Measurements from ENCODE around the gene RYK.

Gene RYK

DNA sequence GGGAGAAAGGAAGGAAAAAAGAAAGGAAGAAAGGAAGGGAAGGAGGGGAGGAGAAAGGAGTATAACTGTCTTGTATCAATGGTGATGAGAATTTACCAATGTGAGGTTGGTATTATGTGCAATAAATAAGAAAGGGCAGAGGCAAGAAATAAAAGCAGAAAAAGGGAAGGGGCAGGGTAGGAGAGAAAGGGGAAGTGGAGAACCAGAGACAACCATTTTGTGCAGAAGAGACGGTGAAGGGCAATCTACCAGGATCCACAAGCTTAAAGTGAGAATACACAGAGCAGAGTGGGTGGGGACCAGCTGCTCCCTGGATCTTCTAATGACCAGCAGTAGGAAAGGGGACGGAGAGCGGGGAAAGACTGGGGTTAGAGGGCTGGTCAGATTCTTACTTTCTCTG is 114.1 kb downstream of the RYK start:
- no peak overlapping the region for H3K27ac ChIP-seq (ENCODE audit: extremely low read depth, low read depth, low read length)
- POLR2A ChIA-PET: no interaction called here
- TF ChIP-seq PRDM1 (tag by site-specific recombination; IDR thresholded peaks at IDR 0.05) (peak; percentile 85), ZNF785 (tag by site-specific recombination; IDR thresholded peaks at IDR 0.05) (no peak)
- no peaks in the 10 kb centered on the region for H3K9me3 ChIP-seq (ENCODE audit: control insufficient read depth, insufficient read depth, low read depth, low read length)
- H3K4me3 ChIP-seq (ENCODE audit: low read depth, low read length): no peak overlapping the region
- CTCF ChIA-PET: no interaction called here
- H3K36me3 ChIP-seq (ENCODE audit: control insufficient read depth in 2 of 2, insufficient read depth in 1 of 2, low read length in 2 of 2): no peaks in the 10 kb centered on the region
- no peaks in the 10 kb centered on the region for H3K4me1 ChIP-seq (ENCODE audit: control insufficient read depth, insufficient read depth, low read length)

DNA sequence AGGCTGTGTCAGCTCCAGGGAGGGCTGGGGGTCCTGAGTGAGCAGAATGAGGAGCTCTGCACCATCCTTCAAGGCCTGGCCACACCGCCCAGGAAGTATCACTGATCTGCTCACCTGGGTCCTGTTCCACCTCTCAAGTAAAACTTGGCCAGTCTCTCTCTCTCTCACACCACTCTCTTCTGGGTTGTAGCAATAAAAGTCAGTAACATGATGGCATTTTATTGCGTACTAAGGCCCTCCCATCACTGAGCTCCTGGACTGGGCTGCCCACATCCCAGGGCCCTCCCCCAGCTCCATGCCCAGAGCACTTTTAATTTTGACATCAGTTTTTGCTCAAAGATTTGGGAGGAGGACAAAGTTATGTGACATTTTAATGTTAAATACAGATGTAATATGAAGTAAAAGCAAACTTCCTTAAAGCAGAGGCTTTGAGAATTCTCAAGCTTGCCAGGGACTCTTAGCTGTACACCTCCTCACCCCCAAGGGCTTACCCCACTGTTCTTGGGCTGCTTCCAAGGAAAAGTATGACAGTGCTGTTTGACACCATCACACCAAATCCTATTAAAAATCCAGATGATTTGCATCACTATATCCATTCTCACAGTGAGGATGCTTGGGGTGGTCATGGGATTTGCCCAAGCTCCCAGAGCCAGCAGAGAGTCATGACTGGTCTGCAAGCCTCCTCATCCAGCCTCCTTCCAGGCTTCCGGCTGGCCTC is 115.8 kb downstream of the RYK start:
- no peaks in the 10 kb centered on the region for H3K36me3 ChIP-seq (ENCODE audit: control insufficient read depth in 2 of 2, insufficient read depth in 1 of 2, low read length in 2 of 2)
- TF ChIP-seq ZNF132 (tag by site-specific recombination; IDR thresholded peaks at IDR 0.05; ENCODE audit: borderline replicate concordance) (no peak), ZNF843 (tag by site-specific recombination; IDR thresholded peaks at IDR 0.05) (no peak), ZNF621 (tag by site-specific recombination; IDR thresholded peaks at IDR 0.05) (no peak), IKZF3 (tag by site-specific recombination; IDR thresholded peaks at IDR 0.05) (no peak), GLIS1 (tag by site-specific recombination; IDR thresholded peaks at IDR 0.05) (peak; percentile 77)
- POLR2A ChIA-PET: no interaction called here
- H3K4me3 ChIP-seq (ENCODE audit: low read depth, low read length): no peak overlapping the region
- CTCF ChIA-PET: interaction anchor here (0.6 kb wide), 1 partner anchor 598 kb away, joined by 3 read pairs; no protein-coding TSS in a partner anchor
- H3K27ac ChIP-seq (ENCODE audit: extremely low read depth, low read depth, low read length): no peak overlapping the region
- H3K4me1 ChIP-seq (ENCODE audit: control insufficient read depth, insufficient read depth, low read length): no peaks in the 10 kb centered on the region
- no peaks in the 10 kb centered on the region for H3K9me3 ChIP-seq (ENCODE audit: control insufficient read depth, insufficient read depth, low read depth, low read length)

DNA sequence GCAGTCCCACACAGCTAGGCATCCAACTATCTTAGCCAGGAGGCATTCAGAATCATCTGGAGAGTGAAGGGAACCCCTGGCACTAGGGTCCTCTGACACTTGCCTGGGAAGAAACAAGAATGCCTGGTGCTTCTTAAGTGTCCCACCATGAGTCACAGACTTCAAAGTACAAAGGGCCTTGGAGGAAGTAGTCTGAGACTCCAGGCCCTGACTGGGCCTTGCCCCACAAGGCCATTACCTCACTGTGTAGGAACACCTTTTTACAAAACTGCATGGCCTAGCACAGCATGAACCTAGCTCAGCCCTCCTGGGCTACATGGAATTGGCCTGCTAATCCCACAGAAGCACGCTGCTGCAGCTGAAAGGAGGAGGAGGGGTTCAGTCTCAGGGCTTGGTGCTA is 116.4 kb downstream of the RYK start:
- H3K36me3 ChIP-seq (ENCODE audit: control insufficient read depth in 2 of 2, insufficient read depth in 1 of 2, low read length in 2 of 2): no peaks in the 10 kb centered on the region
- TF ChIP-seq, protein P1, sequence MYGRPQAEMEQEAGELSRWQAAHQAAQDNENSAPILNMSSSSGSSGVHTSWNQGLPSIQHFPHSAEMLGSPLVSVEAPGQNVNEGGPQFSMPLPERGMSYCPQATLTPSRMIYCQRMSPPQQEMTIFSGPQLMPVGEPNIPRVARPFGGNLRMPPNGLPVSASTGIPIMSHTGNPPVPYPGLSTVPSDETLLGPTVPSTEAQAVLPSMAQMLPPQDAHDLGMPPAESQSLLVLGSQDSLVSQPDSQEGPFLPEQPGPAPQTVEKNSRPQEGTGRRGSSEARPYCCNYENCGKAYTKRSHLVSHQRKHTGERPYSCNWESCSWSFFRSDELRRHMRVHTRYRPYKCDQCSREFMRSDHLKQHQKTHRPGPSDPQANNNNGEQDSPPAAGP (tag by site-specific recombination; IDR thresholded peaks at IDR 0.05): no peak
- TF ChIP-seq MZF1 (tag by site-specific recombination; IDR thresholded peaks at IDR 0.05; ENCODE audit: borderline replicate concordance) (no peak), ZNF48 (tag by site-specific recombination; IDR thresholded peaks at IDR 0.05) (no peak), ZNF266 (tag by site-specific recombination; IDR thresholded peaks at IDR 0.05; ENCODE audit: low read depth) (no peak), ZNF335 (tag by site-specific recombination; conservative IDR thresholded peaks at IDR 0.05) (no peak)
- TF ChIP-seq, protein P2, sequence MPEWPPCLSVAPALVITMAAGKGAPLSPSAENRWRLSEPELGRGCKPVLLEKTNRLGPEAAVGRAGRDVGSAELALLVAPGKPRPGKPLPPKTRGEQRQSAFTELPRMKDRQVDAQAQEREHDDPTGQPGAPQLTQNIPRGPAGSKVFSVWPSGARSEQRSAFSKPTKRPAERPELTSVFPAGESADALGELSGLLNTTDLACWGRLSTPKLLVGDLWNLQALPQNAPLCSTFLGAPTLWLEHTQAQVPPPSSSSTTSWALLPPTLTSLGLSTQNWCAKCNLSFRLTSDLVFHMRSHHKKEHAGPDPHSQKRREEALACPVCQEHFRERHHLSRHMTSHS (tag by site-specific recombination; IDR thresholded peaks at IDR 0.05): no peak
- TF ChIP-seq, protein P3, sequence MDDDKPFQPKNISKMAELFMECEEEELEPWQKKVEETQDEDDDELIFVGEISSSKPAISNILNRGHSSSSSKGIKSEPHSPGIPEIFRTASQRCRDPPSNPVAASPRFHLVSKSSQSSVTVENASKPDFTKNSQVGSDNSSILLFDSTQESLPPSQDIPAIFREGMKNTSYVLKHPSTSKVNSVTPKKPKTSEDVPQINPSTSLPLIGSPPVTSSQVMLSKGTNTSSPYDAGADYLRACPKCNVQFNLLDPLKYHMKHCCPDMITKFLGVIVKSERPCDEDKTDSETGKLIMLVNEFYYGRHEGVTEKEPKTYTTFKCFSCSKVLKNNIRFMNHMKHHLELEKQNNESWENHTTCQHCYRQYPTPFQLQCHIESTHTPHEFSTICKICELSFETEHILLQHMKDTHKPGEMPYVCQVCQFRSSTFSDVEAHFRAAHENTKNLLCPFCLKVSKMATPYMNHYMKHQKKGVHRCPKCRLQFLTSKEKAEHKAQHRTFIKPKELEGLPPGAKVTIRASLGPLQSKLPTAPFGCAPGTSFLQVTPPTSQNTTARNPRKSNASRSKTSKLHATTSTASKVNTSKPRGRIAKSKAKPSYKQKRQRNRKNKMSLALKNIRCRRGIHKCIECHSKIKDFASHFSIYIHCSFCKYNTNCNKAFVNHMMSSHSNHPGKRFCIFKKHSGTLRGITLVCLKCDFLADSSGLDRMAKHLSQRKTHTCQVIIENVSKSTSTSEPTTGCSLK (tag by site-specific recombination; IDR thresholded peaks at IDR 0.05): no peak
- no peaks in the 10 kb centered on the region for H3K9me3 ChIP-seq (ENCODE audit: control insufficient read depth, insufficient read depth, low read depth, low read length)
- H3K27ac ChIP-seq (ENCODE audit: extremely low read depth, low read depth, low read length): no peak overlapping the region
- H3K4me3 ChIP-seq (ENCODE audit: low read depth, low read length): no peak overlapping the region
- no peaks in the 10 kb centered on the region for H3K4me1 ChIP-seq (ENCODE audit: control insufficient read depth, insufficient read depth, low read length)
- CTCF ChIA-PET: no interaction called here
- POLR2A ChIA-PET: no interaction called here

DNA sequence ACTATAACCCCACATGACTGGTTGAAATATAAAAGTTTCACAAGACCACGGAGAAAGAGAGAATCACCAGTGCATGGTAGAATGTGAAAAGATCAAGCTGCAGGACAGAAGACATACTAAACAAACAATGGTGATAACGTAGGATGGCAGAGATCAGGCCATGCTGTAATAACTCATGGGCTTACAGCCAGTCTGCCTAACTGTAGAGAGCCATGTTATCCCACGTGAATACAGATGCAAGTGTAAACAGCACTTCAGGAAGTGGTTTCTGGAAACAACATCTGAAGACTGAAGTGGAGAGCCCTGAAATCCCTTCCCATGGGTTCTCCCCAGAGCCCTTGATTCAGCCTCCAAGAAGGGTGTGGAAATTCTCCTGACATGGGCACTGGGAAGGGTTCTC is 117.7 kb downstream of the RYK start:
- ChIA-PET POLR2A (no interaction called here), CTCF (no interaction called here)
- no peaks in the 10 kb centered on the region for H3K9me3 ChIP-seq (ENCODE audit: control insufficient read depth, insufficient read depth, low read depth, low read length)
- TF ChIP-seq ZBTB17 (tag by site-specific recombination; IDR thresholded peaks at IDR 0.05) (no peak), ZNF416 (tag by site-specific recombination; IDR thresholded peaks at IDR 0.05) (no peak), ZNF48 (tag by site-specific recombination; IDR thresholded peaks at IDR 0.05) (no peak), ZNF16 (tag by site-specific recombination; IDR thresholded peaks at IDR 0.05; ENCODE audit: low read depth) (no peak), ZNF561 (tag by site-specific recombination; IDR thresholded peaks at IDR 0.05; ENCODE audit: borderline replicate concordance) (no peak), ZNF302 (tag by site-specific recombination; IDR thresholded peaks at IDR 0.05; ENCODE audit: low read depth) (no peak), BCL11A (tag by site-specific recombination; IDR thresholded peaks at IDR 0.05; ENCODE audit: low read depth) (no peak), ZNF473 (tag by site-specific recombination; IDR thresholded peaks at IDR 0.05) (no peak), ZNF354C (tag by site-specific recombination; IDR thresholded peaks at IDR 0.05; ENCODE audit: borderline replicate concordance, low read depth) (no peak)
- TF ChIP-seq, protein P4, sequence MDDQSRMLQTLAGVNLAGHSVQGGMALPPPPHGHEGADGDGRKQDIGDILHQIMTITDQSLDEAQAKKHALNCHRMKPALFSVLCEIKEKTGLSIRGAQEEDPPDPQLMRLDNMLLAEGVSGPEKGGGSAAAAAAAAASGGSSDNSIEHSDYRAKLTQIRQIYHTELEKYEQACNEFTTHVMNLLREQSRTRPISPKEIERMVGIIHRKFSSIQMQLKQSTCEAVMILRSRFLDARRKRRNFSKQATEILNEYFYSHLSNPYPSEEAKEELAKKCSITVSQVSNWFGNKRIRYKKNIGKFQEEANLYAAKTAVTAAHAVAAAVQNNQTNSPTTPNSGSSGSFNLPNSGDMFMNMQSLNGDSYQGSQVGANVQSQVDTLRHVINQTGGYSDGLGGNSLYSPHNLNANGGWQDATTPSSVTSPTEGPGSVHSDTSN (CRISPR knock-in tag; IDR thresholded peaks at IDR 0.05): no peak

More for the DNA sequence above, 117.7 kb downstream of the RYK start:
- H3K27ac ChIP-seq (ENCODE audit: extremely low read depth, low read depth, low read length): no peak overlapping the region
- H3K4me3 ChIP-seq (ENCODE audit: low read depth, low read length): no peak overlapping the region
- no peaks in the 10 kb centered on the region for H3K4me1 ChIP-seq (ENCODE audit: control insufficient read depth, insufficient read depth, low read length)
- H3K36me3 ChIP-seq (ENCODE audit: control insufficient read depth in 2 of 2, insufficient read depth in 1 of 2, low read length in 2 of 2): no peaks in the 10 kb centered on the region

All from HEK293 (cell line).